Subcutaneous abdominal adipose tissue (tissue), 5 donors: ENCODE measurements around the gene NELFE.
A peak's percentile ranks its signal among the peaks of the same experiment; 100 is the strongest.

Experiments
- H3K27ac ChIP-seq: one replicate; pipeline ENCODE4 v1.7.0; 2013; ENCODE audit warnings: low read depth, mild to moderate bottlenecking, inconsistent platforms, low read length, moderate library complexity
- H3K27me3 ChIP-seq, 5 donors: one replicate each; pipeline ENCODE4 v1.7.0; 2013; ENCODE audit warnings: low read length in 5 of 5, inconsistent platforms in 1 of 5; ENCODE audit not compliant: control insufficient read depth in 5 of 5, insufficient read depth in 4 of 5
- H3K36me3 ChIP-seq, 5 donors: one replicate each; pipeline ENCODE4 v1.7.0; 2013; ENCODE audit warnings: low read length in 5 of 5; ENCODE audit not compliant: control insufficient read depth in 5 of 5, insufficient read depth in 5 of 5
- H3K4me1 ChIP-seq, 5 donors: one replicate each; pipeline ENCODE4 v1.7.0; 2013; ENCODE audit warnings: low read length in 5 of 5, mild to moderate bottlenecking in 3 of 5, moderate library complexity in 1 of 5; ENCODE audit not compliant: control insufficient read depth in 5 of 5, insufficient read depth in 5 of 5
- H3K4me3 ChIP-seq, 5 donors: one replicate each; pipeline ENCODE4 v1.7.0; 2013; ENCODE audit warnings: low read length in 5 of 5, low read depth in 1 of 5
- H3K9ac ChIP-seq, 5 donors: one replicate each; pipeline ENCODE4 v1.7.0; 2013; ENCODE audit warnings: low read length in 5 of 5, mild to moderate bottlenecking in 4 of 5, moderate library complexity in 3 of 5
- H3K9me3 ChIP-seq, 5 donors: one replicate each; pipeline ENCODE4 v1.7.0; 2013; ENCODE audit warnings: low read length in 5 of 5; ENCODE audit not compliant: control insufficient read depth in 5 of 5
- donor health status: healthy.
- donor health status: healthy.
- donor health status: healthy.
- donor health status: healthy.
- donor health status: healthy.

NELFE gene

DNA sequence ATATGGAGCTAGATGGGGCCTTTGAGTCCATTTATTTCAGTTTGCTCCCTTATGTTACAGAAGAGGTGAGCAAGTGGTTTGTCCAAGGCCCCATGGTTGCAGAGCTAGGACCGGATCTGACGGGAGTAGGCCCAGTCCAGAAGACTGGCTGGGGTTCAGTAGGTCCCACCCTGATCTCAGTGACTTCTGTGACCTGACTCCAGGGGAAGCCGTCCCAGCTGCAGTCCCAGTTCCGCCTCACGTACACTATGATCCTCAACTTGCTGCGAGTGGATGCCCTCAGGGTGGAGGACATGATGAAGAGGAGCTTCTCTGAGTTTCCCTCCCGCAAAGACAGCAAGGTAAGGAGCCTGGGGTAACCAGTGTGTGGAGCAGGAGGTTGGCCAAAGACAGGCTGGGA, 7.7 kb upstream of the NELFE start:
- Histone ChIP-seq H3K4me3 (no peak overlapping the region), H3K27ac (no peak overlapping the region), H3K4me1 (peaks cover 0 to 17% (median 13%) of the 10 kb centered on the region in 5 donors), H3K9me3 (no peaks in the 10 kb centered on the region), H3K9ac (no peak overlapping the region), H3K36me3 (peaks cover 0 to 93% (median 87%) of the 10 kb centered on the region in 5 donors), H3K27me3 (no peaks in the 10 kb centered on the region)

DNA sequence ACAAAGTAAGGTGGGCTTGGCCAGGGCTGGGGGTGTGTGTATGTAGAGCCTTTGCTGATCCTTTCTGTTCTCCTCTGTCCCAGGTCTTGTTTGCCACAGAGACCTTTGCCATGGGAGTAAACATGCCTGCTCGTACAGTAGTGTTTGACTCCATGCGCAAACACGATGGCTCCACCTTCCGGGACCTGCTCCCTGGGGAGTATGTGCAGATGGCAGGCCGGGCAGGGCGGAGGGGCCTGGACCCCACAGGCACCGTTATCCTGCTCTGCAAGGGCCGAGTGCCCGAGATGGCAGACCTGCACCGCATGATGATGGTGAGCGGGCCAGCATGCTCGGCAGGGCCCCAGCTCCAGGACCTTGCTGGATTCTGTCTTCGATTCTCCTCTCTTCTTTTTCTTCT, 6.9 kb upstream of the NELFE start:
- peaks cover 3 to 99% (median 95%) of the 10 kb centered on the region in 5 donors for H3K36me3 ChIP-seq

DNA sequence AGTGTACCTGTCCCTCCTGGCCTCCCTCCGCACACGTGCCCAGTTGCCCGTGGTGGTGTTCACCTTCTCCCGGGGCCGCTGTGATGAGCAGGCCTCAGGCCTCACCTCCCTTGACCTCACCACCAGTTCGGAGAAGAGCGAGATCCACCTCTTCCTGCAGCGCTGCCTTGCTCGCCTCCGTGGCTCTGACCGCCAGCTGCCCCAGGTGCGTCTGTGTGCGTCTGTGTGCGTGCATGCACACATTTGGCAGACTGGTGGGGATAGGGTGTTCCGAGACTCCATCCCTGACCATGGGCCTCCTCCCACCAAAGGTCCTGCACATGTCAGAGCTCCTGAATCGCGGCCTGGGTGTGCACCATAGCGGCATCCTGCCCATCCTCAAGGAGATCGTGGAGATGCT, 5.2 kb upstream of the NELFE start:
- Histone ChIP-seq H3K36me3 (peaks cover 4 to 86% (median 84%) of the 10 kb centered on the region in 5 donors), H3K27ac (no peak overlapping the region), H3K9ac (no peak overlapping the region), H3K4me3 (no peak overlapping the region), H3K27me3 (no peaks in the 10 kb centered on the region), H3K9me3 (no peaks in the 10 kb centered on the region), H3K4me1 (peaks cover 4 to 12% (median 10%) of the 10 kb centered on the region in 5 donors)

More for the DNA sequence above, 6.9 kb upstream of the NELFE start:
- no peaks in the 10 kb centered on the region for H3K27me3 ChIP-seq
- no peaks in the 10 kb centered on the region for H3K9me3 ChIP-seq
- H3K9ac ChIP-seq: no peak overlapping the region
- peaks cover 0 to 8% (median 4%) of the 10 kb centered on the region in 5 donors for H3K4me1 ChIP-seq
- no peak overlapping the region for H3K27ac ChIP-seq
- no peak overlapping the region for H3K4me3 ChIP-seq

DNA sequence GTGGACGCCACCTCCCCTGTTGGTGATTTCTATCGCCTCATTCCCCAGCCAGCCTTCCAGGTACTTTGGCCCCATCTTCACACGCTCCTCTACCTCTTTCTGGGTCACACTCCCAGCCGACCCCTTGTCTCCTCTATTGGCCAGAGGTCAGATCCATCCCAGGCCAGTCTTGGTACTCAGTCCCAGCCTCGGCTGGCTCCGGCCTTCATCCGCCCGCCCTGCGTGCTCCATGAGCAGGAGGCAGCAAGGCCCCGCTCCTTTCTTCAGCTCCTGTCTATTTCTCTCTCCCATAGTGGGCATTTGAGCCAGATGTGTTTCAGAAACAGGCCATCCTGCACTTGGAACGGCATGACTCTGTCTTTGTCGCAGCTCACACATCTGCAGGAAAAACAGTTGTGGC, 2.8 kb upstream of the NELFE start:
- no peaks in the 10 kb centered on the region for H3K27me3 ChIP-seq
- H3K27ac ChIP-seq: no peak overlapping the region
- H3K9ac ChIP-seq: no peak overlapping the region
- H3K9me3 ChIP-seq: no peaks in the 10 kb centered on the region
- peaks cover 9 to 23% (median 19%) of the 10 kb centered on the region in 5 donors for H3K4me1 ChIP-seq
- H3K4me3 ChIP-seq: no peak overlapping the region
- H3K36me3 ChIP-seq: peaks cover 4 to 68% (median 67%) of the 10 kb centered on the region in 5 donors

DNA sequence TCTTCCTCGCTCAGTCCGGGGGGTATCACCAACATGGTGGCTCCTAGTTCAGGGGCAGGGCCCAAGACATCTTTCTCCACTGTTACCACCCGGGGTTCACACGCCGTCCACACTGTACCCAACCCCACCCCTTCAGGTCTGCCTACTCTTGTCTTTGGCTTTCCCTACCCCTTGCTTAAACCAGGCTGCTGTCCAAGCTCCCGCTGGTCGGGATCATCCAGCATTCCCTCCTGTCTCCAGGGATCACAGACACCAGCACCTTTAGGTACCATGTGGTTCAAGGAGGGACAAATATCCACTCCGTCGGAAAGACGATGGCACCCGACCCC, 395 bp downstream of the NELFE start:
- Histone ChIP-seq H3K9ac (peak overlapping the region; percentile 73 to 98 (median 97)), H3K27ac (peak overlapping the region; percentile 90), H3K36me3 (peaks cover 5 to 66% (median 64%) of the 10 kb centered on the region in 5 donors), H3K27me3 (no peaks in the 10 kb centered on the region), H3K4me1 (peaks cover 9 to 23% (median 21%) of the 10 kb centered on the region in 5 donors), H3K4me3 (peak overlapping the region; percentile 86 to 100 (median 96)), H3K9me3 (no peaks in the 10 kb centered on the region)

DNA sequence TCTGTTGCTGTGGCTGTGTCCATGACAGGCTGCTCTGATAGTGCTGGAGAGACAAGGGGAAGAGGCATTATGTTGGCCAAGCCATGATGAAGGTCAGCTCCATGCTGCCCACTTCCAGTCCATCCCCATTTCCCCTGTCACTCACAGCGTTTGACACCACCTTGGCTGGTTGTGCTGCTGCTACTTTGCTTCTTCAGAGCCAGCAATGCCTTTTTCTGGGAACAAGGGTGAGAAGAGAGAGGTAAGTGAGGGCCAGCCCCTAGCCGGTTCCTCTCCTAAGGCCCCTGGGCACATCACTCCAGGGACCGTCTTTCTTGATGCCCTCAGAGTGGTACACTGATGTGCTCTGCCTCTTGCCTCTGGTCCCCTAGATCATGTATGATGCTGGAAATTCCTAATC, 2.0 kb downstream of the NELFE start:
- Histone ChIP-seq H3K9ac (peak overlapping the region in 2 of 5 donors; percentile 3 to 16), H3K9me3 (no peaks in the 10 kb centered on the region), H3K36me3 (peaks cover 7 to 65% (median 60%) of the 10 kb centered on the region in 5 donors)

DNA sequence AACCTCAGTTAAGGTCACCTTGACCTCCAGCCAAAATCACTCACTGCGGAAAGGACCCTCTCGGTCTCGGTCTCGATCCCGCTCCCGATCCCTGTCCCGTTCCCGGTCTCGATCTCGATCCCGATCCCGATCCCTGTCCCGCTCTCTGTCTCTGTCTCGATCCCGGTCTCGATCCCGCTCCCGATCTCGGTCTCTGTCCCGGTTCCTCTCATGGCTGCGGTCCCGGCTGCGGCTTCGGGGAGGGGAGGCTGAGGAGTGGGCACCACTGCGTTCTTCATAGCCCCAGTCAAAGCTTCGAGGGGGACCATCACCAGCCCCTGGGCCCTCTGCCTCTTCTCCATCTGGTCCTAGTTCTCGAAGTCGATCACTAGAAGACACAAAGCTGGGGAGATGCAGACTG, 4.3 kb downstream of the NELFE start:
- Histone ChIP-seq H3K4me1 (peaks cover 8 to 24% (median 22%) of the 10 kb centered on the region in 5 donors), H3K9ac (no peak overlapping the region), H3K27me3 (no peaks in the 10 kb centered on the region), H3K9me3 (no peaks in the 10 kb centered on the region), H3K4me3 (no peak overlapping the region), H3K36me3 (peaks cover 4 to 62% (median 52%) of the 10 kb centered on the region in 5 donors), H3K27ac (no peak overlapping the region)

More for the DNA sequence above, 2.0 kb downstream of the NELFE start:
- peaks cover 9 to 23% (median 21%) of the 10 kb centered on the region in 5 donors for H3K4me1 ChIP-seq
- no peaks in the 10 kb centered on the region for H3K27me3 ChIP-seq
- no peak overlapping the region for H3K27ac ChIP-seq
- H3K4me3 ChIP-seq: no peak overlapping the region

DNA sequence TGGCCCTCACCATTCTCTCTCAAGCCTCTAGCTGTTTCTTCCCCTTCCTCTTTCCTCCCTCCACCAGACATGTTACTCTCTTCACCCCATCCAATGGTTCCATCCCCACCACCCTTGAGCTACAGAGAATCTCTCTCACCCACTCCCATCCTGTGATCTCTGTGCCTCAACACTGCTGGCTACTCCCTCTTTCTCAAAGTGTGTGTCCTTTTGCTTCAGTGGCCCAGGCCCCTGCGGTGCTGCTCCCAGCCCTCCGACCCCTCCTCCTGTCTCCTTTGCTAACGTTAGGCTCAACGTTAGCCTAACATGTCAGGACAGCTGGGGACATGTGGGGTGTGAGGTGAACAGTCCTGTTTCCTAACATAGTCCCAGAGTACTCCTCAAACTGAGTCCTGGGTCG, 5.9 kb downstream of the NELFE start:
- Histone ChIP-seq H3K36me3 (peaks cover 4 to 62% (median 52%) of the 10 kb centered on the region in 5 donors), H3K4me1 (peaks cover 0 to 11% (median 8%) of the 10 kb centered on the region in 5 donors), H3K27ac (peak overlapping the region; percentile 25), H3K9ac (no peak overlapping the region), H3K9me3 (no peaks in the 10 kb centered on the region), H3K4me3 (no peak overlapping the region), H3K27me3 (no peaks in the 10 kb centered on the region)

DNA sequence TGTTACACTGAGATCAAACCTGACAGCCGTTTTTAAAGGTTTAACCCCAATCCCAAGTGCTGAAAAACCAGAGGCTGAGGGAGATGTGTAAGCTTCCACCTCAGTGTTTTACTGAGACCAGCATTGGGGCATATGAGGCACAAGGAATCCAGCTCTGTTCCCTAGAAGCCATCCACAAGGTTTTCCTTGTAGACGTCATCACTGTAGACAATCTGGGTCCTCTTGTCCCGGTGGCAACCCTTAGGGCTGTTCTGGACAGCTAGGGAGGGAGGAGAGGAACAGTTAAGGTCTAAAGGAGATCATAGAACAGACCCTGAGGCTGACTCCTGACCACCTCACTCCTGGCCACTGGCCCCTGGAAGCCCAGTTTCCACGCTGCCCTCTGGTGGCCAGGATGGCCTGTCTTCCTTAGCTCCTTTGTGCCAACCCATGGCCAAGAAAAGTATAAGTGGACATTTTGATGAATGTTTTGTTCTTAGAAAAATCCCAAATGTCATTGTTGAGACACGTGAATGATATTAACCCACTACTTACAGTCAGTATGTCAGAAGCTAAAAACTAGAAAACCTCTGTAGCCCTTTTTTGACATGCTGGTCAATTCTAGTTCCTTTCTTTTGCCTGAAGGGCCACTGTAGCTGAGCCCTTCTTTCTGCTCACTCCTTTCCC, 6.5 kb downstream of the NELFE start:
- Histone ChIP-seq H3K27ac (peak overlapping the region; percentile 25), H3K9ac (no peak overlapping the region), H3K4me1 (peaks cover 0 to 9% (median 5%) of the 10 kb centered on the region in 5 donors), H3K27me3 (no peaks in the 10 kb centered on the region), H3K9me3 (no peaks in the 10 kb centered on the region), H3K36me3 (peaks cover 4 to 62% (median 52%) of the 10 kb centered on the region in 5 donors), H3K4me3 (no peak overlapping the region)

DNA sequence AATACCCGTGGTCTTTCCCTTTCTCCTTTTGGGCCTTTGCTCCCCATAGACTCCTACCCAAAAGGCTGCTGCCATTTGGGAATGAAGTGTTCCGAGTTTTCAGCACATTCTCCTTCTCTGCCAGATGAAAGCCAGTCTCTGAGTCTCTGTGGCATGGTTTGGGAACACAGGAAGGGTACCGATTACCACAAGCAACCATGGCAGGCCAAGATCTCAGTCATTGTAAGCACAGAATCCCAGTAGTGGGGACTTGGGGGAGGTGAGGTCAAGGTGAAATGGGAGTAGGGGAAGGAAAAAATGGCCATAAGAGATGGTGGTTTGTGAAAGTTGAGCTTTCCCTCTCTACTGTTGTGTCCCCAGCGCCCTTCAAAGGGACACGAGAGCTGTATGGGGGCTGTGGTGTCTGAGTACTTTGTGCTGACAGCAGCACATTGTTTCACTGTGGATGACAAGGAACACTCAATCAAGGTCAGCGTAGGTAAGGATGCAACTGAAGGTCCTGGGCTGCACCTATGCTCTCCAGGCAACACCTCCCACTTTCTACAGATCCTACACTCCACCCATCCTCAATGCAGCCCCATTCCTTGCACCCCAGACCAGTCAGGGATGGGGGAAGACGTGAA, 8.7 kb downstream of the NELFE start:
- H3K4me1 ChIP-seq: peaks cover 3 to 20% (median 18%) of the 10 kb centered on the region in 5 donors
- peak overlapping the region; percentile 24 for H3K27ac ChIP-seq
- no peaks in the 10 kb centered on the region for H3K27me3 ChIP-seq
- peaks cover 4 to 49% (median 36%) of the 10 kb centered on the region in 5 donors for H3K36me3 ChIP-seq
- no peak overlapping the region for H3K9ac ChIP-seq
- H3K9me3 ChIP-seq: no peaks in the 10 kb centered on the region
- H3K4me3 ChIP-seq: no peak overlapping the region
